RPMI7951 (cell line): ENCODE data around the gene TMPRSS4. TPM values are rescaled to one million over a fixed set of nuclear protein-coding genes. Genes with fewer than 3 reads are reported as not detected.

Experiments
- DNase-seq: peaks from one replicate; pipeline ENCODE4 v3.0.0-alpha.2; 2012; ENCODE audit warnings: low read depth
- total RNA-seq: library from RNA; depleted of rRNA; stranded (reverse); fragments of >200 nt; shearing (Covaris generic); gene quantifications from 2 replicates; pipeline ENCODE4 v1.2.3, GENCODE V29; 2014; rRNA removed

Gene TMPRSS4, protein sequence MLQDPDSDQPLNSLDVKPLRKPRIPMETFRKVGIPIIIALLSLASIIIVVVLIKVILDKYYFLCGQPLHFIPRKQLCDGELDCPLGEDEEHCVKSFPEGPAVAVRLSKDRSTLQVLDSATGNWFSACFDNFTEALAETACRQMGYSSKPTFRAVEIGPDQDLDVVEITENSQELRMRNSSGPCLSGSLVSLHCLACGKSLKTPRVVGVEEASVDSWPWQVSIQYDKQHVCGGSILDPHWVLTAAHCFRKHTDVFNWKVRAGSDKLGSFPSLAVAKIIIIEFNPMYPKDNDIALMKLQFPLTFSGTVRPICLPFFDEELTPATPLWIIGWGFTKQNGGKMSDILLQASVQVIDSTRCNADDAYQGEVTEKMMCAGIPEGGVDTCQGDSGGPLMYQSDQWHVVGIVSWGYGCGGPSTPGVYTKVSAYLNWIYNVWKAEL
- total RNA-seq: not detected in 2 replicates

DNA sequence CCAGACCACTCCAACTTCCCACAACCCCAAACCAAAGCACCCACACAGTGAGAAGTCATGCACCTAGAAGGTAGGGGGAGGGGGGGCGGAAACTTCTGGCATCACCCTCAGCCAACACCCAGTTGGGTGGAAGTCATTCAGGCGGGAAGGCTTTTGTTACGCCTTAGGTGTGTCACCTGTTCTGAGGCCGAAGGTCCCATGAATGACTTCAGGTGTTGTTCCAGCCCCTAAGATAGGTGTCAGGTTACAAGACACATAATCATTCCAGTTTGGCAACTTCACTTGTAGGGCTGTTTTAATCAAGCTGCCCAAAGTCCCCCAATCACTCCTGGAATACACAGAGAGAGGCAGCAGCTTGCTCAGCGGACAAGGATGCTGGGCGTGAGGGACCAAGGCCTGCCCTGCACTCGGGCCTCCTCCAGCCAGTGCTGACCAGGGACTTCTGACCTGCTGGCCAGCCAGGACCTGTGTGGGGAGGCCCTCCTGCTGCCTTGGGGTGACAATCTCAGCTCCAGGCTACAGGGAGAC, at the start of gene TMPRSS4:
TSS of gene TMPRSS4 (plus strand) at position 325 of the 528 bp plus-strand sequence. CDS start 225 bp downstream, outside the sequence.
- no peak for DNase-seq

DNA sequence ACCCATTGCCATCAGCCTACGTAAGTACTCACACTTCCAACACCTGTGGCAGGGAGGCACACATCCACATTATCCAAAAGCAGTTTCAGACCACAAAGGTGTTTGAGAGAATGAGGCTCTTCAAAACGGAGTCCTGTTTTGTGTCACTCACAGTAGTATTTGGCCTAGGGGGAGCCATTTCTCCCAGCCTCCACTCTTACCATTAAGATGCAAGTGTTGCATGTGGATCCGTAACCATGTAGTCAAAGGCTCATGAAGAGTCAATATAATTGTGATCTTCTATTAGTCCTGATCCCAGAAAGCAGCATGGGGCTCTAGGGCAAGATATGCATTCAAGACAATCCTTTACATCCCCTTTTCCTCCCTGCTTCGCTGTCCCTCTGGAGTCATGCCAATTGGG, 49.2 kb upstream of the TMPRSS4 start:
- DNase-seq: no peak

DNA sequence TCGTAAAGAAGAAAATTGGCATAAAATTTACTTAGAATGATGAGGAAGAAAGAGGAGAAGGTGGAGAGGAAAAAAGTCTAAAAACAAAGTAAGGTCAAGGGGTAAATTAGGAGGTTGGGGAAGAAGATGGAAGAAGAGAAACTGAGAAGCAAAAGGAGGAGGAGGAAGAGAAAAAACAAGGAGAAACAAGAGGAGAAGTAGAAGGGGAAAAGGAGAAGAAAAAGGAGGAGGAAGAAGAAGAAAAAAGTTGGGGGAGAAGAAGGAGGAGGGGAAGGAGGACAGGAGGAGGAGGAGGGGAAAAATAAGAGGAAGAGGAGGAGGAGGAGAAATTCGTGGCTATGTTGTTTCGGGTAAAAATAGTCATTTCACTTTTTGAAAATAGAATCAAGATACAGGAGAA, 48.3 kb upstream of the TMPRSS4 start:
- DNase-seq: no peak

DNA sequence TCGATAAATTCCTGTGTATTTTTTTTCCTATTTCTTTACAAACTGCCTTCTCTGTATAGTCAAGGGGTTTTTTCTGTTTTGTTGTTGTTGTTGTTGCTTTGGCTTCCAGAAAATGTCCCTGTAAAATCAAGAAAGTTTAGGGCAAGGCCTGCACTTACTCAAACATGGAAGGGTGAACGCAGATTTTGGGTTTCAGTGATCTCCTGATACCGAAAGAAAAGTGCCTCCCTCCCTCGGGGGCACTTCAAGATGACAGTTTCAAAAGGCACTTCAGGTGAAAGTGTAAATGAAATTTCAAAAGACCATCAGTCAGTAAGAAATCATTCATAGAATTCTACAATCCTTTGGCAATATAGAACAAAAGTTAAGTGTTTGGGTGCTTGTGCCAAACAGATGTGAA, 43.4 kb upstream of the TMPRSS4 start:
- DNase-seq: no peak

DNA sequence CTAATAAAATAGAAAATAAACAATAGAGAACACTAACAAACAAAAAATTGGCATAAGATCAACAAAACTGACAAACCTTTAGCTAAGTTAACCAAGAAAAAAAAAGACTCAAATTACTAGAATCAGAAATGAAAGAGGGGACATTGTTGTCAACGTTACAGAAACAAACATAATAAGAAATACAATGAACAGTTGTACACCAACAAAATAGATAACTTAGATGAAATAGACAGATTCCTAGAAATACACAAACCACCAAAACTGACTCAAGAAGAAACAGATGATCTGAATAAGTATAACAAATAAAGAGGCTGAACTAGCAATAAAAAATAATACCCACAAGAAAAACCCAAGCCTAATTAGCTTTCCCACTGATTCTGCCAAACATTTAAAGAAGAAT, 34.7 kb upstream of the TMPRSS4 start:
- no peak for DNase-seq

DNA sequence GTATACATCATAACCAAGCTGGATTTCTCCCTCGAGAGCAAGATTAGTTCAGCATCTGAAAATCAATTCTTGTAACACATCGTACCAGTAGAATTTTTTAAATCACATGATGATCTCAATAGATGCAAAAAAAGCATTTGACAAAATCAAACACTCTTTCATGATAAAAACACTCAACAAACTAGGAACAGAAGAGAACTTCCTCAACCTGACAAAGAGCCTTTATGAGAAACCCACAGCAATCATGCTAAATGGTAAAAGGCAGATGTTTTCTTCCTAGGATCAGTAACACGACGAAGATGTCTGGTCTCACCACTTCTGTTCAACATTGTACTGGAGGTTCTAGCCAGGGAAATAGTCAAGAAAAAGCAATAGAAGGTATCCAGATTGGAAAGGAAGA, 34.1 kb upstream of the TMPRSS4 start:
- DNase-seq: no peak

DNA sequence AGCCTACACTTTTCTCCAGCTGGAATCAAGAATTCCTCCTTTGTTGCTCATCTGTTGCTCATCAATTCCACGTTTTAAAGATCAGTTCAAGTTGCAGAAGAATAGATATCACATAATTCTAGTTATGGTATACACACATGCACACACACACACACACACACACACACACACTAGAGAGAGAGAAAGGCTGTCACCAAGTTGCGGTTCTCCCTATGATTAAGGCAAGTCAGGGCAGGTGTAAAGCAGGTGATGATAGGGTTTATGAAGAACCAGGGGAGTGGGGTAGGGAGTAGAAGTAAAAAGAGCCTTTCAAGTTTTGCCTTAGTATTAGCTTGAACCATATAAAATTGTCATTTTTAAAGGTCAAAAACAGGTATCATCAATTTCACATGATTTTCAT, 31.7 kb upstream of the TMPRSS4 start:
- no peak for DNase-seq

DNA sequence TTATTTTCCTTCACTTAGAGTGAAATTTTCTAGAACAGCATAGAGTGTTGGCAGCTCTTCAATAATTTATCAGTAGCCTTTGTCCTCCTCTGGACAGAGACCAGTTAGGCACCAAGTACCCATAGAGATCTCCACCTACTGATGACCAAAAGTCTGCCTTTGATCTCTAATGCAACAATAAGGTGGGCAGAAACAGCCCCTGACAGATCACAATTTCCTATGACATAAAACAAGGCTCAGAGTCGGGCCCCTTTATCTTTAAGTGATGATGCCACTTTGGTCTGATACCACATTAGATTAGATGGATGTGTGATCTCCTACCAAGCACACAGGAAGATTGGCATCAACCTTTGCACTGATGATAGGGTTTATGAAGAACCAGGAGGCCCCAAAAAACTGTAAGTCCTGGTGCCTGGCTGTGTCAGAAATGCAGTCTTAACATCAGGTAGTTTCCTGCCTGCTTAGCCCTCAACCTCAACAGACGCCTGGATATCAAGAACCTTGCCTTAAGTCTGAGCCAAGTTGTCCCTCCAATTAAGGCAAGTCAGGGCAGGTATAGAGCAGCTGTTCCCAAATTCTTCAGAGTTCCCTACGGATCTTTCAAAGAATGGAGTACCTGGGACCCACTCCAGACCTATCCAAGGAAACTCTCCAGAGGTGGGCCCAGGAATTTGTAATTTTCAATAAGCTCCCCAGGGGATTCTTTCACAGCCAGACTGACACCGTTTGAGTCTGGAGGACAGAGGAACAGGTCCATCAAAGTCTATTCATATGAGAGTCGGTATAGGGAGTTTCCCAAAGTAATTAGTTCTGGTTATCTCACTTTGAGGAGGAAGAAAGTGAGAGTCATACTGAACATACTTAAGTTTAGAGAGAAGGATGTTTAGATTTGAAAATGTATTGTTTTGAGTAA, 30.6 kb upstream of the TMPRSS4 start:
- DNase-seq: no peak

DNA sequence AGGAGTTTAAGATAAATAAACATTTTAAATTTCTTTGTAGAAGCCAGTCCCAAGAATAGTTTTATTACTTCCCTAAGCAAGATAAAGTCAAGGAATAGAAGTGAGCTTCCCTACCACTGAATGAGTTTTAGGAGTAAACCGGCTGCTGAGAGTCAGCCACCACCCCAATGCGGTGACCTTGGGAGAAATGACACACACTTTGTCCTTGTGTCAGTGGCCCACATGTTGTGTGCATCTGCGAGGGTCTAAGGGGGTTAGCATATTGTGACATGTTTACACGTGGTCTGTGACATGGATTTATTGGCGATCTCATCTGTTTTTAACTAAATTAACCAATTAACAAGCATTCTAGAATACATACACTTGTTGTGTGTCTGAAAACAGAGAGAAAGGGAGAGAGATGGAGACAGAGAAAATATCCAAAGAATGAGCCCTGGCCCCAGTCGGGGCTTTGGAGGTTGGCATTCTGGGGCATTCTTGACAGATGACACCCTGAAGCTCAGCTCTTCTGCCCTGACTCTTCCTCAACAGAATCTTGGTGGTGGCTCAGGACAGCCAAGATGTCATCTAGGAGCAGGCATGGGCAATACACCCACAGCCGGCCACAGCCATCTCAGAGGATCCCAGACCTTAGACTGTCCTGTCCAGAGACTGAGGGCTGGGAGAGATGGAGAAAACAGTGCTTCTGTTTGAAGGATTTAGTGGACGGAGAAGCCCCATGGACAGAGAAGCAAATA, 29.7 kb upstream of the TMPRSS4 start:
- DNase-seq: no peak

DNA sequence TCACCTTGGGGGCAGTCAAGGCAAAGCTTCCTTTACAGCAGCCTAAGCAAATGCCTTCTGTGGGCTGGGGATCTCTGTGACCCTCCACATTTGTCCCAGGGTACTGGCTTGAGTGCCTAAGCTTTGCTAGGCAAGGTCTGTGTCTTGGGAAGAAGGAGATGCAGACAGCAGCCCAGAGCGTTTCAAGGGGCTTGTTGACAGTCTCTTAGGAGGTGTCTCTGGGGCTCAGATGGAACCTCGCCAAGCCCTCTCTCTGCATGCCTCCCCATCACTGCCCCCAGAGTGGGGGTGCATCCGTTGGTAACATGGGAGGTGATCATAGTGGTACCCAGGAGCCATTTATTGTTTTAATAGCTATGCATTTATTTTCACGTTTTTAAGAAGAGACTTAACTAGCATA, 29.1 kb upstream of the TMPRSS4 start:
- DNase-seq: no peak

DNA sequence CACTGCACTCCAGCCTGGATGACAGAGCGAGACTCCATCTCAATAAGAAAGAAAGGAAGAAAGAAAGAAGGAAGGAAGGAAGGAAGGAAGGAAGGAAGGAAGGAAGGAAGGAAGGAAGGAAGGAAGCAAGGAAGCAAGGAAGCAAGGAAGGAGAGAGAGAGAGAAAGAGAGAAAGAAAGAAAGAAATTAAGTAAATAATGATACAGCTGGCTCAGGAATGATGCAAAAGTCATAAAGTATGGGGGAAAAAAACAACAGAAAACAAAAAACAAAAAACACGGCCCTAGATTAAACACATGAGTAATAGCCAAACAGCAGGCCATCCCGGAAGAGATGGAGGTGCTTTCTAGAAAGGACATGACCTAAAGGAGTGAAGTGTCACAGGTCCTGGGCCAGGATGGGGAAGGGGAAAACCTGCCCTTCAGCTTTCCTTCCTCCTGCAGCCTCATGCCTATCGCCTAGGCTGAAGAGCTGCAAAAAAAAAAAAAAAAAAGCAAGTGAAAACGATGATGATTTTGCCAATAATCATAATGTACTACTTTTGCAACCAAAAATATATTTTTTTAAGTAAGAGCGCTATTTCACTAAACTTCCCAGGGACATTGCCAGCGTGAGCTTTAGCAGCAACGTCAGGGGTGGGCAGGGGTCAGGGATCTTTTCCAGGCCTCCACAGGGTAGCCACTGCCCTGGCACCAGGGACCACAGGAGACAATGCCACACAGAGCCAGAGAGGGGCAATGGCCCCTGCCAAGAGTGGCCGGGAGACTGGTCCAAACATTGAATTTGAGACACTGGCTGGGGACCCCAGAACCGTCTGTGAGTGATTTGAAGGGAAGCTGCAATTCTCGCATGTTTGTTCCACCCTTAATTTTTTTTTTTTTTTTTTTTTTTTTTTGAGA, 28.2 kb upstream of the TMPRSS4 start:
- DNase-seq: no peak

DNA sequence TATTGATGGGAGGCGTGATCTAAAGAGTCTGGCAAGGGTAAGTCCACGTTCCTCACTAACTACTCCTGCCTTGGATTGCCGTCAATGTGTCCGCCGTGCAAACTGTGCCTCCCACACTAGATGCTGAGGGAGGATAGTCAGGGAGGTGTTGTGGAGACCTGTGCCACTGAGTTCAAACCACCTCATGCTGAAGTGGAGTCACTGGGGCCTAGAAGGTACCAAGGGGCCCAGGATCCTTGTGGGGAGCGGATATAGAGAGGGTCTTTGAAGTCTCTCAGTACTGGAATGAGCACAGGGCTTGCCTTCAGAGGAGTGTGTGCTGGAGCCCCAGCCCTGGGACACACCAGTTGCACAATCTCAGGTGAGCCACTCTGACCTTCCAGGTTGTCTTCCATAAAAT, 27.1 kb upstream of the TMPRSS4 start:
- DNase-seq: no peak

DNA sequence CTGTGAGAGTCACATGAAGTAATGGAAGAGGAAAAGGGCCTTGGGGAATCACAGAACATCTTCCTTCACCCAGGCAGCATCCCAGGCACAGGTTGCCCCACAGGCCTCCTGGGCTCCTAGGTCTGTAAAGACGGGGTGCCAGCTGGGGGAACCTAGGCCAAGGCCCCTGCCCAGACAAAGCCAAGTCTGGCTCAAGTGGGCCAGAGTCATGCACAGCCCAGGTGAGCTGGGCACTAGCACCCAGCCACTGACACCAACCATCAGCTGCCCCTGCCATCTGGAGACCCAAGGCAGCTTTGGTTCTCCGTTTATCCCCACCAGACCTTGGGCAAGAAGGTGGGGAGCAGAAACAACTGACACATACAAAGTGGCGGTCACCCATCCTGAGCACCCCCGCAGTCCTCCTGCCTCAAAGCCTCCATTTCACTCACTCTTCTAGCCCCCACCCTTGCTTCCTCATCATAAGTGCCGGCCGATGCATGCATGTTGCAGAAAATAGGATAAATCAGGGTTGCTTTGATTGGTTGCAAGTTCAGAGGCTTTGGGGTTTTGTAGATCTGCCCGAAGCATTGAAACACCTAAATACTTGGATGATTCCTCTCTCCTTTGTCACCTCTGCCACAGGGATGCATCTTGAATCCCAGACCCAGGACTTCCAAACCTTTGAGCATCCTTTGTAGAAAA, 26.5 kb upstream of the TMPRSS4 start:
- DNase-seq: no peak

DNA sequence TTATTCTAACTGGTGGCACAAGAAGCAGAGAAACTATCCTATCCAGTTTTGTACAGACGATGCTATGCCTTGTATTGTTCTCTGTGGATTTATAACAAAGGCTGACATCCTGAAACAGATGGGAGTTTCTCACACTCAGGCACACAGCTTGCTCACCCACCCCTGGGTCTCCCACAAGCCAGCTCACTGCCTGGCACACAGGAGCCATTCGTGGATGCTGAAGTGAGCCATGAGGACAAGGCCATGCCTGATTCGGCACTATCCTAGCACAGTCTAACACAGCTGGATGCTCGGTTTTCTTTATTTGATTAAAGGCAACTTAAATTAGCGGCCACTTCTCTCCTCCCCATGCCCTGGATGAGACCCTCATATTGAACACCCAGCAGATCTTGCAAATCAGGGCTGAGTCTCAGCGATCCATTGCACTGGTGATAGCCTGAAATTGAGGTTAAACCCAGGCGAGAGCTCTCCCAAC, 25.7 kb upstream of the TMPRSS4 start:
- DNase-seq: no peak

DNA sequence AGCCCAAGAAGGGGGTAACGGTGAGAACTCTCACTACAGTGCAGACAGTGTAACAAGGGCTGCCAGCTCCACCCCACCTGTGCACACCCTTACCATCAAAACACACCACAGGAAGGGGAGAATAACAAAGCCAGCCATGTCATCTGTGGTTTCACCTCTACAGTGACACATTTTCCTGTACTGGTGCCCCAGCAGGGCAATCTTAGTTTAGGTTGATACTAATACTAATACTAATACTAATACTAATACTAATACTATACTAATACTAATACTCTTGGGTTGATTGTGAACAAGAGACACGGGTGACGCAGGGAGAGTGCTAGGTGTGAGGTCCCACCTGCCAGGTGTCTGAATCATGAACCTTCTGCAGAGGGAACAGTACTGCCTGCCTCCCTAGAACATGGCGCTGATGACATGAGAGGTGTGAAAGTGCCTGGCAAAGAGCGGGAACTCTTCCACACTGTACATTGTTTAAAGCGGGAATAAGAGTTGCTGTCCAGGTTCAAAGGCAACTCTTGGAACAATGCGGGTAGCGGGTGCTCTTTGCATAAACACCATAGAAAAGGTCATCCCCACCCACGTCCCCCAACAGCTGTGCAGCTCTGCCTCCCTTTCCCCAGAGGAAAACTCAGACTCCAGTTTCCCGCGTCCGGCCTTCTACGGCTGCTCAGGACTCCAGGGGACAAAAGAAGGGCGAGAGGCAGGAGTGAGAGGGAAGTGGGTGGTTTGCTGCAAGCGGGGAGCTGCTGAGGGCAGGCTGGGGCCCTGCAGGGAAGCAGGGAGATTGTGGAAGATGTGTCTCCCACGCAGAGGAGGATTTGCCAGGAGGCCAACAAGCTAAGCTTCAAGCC, 25.0 kb upstream of the TMPRSS4 start:
- no peak for DNase-seq

DNA sequence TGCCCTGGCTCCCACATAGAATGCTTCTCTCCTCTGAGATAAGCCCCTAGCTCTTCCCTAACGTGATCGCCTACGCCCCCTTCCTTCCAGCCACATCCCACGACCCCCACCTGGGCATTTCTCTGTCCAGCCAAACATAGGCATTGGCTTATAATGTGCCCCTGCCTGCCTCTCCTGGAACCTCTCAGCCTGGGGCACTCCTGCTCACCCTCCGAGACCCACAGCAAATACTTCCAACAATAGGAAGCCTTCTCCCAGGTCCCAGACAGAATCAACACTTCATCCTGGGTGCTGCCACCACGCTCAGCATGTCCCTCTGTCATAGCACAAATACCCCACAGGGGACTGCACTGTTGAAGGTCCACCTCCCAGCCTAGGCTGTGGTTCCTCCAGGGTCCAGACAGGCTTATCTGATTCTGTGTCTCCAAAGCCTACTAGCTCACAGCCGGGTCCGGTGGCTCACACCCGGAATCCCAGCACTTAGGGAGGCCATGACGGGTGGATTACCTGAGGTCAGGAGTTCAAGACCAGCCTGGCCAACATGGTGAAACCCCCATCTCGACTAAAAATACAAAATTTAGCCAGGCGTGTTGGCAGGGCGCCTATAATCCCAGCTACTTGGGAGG, 24.2 kb upstream of the TMPRSS4 start:
- no peak for DNase-seq

DNA sequence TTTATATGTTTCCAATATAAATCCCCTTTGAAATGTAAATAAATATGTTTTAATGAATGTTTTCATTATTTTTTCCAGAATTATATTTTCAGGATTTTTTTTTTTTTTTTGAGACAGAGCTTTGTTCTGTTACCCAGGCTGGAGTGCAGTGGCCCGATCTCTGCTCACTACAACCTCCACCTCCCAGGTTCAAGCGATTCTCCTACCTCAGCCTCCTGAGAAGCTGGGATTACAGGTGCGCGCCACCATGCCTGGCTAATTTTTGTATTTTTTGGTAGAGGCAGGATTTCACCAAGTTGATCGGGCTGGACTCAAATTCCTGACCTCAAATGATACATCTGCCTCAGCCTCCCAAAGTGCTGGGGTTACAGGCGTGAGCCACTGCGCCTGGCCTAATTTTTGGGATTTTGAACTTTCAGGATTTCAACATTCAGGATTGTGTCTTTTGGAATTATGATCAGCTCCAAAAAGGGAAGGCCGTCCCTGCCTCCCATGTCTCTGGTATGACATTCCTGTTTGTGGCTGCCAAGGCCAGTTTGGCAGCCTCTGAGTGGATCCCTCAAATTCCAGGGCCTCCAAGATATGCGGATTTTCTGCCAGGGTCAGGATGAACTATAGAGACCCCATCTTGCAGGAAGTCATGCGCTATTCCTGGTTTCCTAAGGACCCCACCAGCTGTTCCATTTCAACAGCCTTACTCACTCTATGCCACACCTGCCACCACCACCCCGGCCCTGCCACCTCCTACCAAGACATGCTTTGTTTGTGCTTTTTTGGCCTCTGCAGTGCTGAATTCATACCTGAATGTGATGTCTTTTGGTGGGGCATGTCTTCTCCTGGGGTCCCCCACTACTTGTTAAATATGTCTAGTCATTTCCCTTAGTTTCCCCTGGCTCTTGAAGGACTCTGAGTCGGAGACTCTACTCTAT, 21.9 kb upstream of the TMPRSS4 start:
- no peak for DNase-seq
